DMS53 treated with DMSO at 0.1 percent for 48 hours (cell line): Measurements from ENCODE around the gene FAM162A.

ENCODE experiments used
- DNase-seq: peaks from one replicate; lab custom pipeline; 2025; ENCODE audit not compliant: unreplicated experiment; lab: John Stamatoyannopoulos, UW

The FAM162A gene, protein sequence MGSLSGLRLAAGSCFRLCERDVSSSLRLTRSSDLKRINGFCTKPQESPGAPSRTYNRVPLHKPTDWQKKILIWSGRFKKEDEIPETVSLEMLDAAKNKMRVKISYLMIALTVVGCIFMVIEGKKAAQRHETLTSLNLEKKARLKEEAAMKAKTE

DNA sequence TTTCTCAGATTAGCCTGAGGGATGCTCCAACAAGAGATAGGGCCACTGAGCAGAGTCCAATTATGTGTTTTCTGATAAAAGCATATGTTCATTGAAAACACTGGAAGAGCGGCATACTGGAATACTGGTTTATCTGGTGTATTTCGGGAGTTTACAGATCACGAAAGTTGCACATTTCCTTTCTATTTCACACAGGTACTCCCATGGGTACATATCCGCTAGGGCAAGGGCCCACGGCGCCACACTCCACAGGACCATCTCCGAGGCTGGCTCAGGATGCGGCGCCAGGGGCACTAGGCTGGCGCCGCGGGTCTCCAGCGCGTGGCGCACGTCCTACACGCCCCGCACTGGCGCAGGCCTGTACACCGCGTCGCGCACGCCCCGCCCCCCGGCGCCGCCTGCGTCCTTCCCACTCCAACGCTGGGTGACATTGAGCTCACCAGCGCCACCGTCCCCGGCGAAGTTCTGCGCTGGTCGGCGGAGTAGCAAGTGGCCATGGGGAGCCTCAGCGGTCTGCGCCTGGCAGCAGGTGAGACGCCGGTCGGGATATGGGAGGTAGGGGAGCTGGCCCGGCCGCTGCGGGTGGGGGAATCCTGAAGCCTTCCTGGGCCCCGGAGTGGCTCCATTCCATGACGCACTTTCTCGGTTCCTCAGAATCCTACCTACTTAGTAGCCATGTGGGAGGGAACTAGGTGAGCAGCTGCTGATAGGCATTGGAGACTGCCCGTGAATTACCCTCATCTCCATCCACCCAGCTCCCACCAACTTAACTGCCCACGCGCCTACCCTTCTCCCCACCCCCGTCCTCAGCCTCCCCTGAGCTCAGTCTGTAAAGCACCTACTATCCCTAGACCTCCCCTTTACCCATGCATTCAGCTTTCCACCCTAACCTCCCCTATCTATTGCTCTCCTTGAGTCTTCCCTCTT is at the start of gene FAM162A:
Gene FAM162A (plus strand): TSS at position 412 of the 927 bp plus-strand sequence. CDS start 84 bp downstream, at position 496.
- peak; percentile 82 for DNase-seq

DNA sequence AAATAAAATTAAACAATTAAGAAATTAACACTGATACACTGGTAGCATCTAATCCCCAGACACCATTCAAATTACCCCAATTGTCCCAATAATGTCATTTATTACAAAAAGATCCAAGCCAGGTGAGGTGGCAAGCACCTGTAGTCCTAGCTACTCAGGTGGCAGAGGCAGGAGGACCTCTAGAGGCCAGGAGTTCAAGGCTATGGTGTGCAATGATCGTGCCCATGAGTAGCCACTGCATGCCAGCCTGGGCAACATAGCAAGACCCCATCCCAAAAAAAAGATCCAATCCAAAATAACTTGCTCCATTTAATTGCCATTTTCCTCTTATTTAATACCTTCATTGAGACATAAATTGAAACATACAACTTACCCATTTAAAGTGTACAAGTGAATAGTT is 41.2 kb upstream of the FAM162A start:
- no peak for DNase-seq

DNA sequence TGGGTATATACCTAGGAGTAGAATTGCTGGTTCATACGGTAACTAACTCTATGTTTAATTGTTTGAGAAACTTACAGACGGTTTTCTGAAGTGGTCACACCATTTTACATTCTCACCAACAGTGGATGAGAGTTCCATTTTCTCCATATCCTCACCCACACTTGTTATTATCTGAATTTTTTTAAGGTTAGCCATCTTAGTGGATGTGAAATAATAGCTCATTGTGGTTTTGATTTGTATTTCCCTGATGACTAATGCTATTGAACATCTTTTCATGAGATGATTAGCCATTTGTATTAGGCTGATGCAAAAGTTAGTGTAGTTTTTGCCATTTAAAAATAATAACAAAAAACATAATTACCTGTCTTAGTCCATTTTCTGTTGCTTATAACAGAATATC is 40.3 kb upstream of the FAM162A start:
- DNase-seq, result no peak

DNA sequence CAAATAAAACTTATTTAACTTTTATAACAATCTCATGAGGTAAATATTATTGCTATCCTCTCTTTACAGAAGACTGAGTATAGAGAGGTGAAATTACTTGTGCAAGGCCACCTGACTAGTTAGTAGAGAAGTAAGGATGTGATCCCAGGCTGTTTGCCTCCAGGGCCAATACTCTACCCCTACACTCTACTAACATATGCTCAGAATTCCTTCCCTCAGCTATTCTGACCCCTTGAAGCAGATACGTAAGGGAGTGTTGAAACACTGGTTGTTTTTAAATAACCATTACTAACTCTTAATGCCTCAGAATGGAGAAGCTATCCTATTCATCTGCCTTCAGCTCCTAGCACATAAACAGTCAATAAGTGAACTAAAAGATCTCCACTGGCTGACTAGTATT is 34.8 kb upstream of the FAM162A start:
- no peak for DNase-seq

DNA sequence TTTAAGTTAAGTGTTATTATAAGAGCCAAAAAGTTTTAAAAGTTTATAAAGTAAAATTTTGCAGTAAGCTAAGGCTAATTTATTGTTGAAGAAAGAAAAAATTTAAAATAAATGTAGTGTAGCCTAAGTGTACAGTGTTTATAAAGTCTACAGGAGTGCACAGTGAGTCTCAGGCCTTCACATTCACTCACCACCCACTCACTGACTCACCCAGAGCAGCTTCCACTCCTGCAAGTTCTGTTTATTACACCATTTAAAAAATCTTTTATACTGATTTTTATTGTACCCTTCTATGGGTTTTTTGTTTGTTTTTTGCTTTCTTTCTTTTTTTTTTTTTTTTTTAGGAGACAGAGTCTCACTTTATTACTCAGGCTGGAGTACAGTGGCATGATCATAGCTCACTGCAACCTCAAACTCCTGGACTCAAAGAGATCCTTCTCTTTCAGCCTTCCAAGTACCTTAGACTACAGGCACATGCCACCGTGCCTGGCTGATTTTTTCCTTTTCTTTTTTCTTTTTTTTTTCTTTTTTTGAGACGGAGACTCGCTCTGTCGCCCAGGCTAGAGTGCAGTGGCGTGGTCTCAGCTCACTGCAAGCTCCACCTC is 33.1 kb upstream of the FAM162A start:
- no peak for DNase-seq

DNA sequence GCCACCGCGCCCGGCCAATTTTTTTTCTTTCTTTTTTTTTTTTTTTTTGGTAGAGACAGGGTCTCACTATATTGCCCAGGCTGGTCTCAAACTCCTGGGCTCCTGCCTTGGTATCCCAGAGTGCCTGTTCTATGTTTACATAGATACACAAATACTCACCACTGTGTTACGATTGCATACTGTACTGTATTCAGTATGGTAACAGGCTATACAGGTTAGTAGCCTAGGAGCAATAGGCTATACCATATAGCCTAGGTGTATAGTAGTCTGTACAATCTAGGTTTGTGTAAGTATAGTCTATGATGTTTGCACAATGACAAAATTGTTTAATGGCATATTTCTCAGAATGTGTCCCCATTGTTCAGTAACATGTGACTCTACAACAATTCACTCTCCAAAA is 32.4 kb upstream of the FAM162A start:
- DNase-seq, result peak; percentile 8

DNA sequence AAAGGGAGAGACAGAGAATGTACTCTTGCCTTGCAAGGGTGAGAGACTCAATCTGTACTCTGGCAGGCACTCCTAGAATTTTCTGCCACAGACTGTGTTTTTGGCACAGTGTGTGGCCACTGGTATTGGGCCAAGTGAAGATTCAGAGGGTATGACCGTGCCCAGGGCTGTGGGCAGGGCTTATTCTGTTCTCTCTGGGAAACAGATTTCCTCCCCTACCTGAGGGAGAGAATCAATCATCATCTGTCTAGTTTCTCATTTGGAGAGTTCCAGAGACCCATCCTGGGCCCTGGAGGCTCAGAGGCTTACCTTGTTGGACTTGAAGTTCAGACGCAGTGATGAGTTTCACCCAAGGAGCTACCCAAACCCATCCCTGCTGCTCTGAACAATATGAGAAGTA is 30.8 kb upstream of the FAM162A start:
- DNase-seq, result no peak

DNA sequence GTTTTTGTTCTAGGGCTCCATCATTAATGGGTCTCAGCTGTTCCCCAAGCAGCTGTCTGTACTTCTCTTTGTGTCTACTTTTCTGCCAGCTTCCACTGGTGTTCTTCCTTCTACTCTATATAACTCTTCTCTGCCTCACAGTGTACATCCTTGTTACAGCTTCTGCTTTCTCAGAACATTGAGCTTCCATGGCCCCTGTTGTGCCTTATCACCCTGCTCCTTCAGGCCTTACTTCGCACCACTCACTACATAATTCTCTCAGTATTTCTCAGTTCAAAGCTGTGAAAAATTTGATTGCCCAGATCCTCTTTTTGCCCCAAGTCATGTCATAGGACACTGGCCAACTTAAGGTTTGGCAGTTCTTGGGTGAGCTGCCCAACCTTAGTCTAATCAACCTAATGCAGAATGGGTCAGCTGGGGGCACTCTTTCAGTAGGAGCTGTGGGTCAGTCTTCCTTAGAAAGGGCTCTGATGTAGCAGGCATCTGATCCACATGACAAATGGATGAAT is 30.0 kb upstream of the FAM162A start:
- no peak for DNase-seq

DNA sequence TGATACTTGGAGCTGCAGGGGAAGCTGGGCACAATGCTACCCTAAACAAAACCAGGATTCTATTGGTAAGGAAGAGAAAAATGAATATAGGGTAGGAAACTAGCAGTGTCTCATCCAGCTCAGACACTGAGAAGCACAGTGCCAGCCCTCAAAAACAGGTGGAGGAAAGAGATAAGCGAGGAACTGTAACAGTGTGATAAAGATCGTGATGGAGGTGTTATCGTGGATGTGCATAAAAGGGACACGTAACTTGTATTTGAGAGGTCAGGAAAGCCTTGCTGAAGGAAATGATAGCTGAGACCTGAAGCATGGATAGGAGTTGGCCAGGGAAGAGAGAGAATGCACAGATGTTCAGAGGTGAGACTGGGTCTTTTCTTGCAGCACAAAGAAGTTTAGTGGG is 28.4 kb upstream of the FAM162A start:
- no peak for DNase-seq

DNA sequence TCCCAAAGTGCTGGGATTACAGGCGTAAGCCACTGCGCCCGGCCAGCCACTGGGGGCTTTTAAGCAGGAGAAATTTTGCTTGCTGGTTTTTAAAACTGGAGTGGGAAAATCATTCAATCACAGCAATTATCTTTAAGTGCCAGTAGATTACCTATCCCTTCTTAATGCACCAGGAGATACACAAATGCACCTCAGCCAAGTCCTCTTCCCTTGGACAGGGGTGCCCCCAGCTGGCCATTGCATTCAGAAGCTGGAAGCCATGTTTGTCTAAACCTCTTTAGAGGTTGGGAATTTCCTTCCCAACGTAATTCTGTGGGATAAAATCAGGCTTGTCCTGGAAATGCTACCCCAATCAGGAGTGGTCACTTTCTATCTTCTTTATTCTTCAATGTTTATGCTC is 27.6 kb upstream of the FAM162A start:
- DNase-seq, result peak; percentile 34

DNA sequence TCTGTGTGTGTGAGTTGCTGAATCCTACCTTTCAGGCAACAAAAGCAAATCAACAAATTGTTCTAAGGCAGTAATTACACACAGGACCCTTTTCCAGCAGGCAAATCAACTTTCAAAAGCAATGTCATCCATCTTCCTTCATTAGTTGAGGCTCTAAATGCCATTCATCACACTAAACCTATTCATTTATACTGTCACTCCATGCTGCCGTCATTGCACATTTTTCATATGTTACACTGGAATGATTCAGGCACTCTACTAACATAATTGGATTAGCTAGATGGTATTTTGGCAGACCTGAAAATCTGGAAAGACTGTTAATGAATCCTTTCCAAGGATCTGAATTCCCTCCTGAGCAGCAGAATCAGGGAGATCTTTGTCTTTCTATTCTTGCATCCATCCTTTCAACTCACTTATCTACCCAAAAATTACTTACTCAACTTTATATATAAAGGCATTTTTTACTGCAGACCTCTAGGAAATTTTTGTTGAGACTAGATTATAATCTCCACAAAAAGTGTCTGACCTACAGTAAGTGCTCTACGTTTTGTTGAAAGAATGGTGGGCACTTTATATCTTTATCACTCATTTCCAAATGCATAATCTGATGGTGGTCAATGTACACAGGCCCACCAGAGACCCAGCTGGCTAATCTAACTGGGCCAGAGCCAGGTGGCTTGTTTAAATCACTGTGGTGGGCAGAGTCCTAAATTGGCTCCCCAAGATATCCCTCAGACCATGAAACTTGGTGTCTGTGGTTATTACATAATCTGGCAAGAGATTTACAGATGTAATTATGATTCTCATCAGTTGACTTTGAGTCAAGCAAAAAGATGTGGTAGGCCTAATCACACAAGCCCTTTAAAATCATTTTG is 25.9 kb upstream of the FAM162A start:
- DNase-seq, result no peak

DNA sequence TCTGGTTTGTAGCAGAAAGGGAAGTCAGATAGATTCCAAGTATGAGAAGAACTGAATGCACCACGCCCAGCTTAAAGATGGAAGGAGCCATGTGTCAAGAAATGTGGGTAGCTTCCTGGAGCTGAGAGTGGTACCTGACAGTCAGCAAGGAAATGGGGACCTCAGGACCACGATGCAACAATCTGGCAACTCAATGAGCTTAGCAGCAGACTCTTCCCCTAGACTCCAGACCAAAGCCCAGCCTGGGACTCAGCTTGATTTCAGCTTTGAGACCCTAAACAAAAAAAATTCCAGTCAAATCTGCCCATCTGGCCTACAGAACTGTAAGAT is 25.3 kb upstream of the FAM162A start:
- no peak for DNase-seq

DNA sequence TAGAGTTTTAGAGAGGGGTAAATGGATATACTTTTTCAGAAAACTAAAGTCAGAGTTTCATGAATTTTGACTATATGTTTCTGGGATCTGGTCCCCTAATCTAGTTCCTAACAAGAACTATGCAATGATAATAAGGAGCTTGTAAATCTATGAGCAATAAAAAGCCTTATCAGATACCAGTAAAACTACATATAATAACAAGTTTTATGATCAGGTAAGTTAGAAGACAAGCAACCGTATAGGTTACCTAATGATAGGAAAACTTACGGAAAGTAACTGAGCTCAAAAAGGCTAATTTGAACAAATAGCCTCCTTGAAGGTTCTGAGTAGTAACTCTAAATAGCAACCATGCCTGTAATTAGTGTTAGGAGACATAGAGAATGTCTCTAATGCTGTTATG is 22.0 kb upstream of the FAM162A start:
- DNase-seq, result no peak

DNA sequence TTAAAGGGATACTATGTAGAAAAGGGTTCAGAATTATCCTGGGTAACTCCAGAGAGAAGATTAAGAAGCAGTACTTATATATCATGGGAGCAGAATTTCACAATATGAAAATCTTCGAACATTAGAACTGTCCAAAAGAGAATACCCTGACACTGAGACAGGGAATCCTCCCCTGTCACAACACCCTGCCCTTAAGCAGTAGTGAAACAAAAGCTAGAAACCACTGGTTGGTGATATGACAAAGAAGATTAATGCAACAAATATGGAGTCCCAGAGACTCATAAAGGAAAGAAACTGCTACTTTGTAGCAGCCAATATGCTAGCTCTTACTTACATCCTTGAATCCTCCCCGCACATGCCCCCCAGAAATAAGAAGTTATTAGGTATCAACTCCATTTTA is 19.5 kb upstream of the FAM162A start:
- DNase-seq, result no peak

DNA sequence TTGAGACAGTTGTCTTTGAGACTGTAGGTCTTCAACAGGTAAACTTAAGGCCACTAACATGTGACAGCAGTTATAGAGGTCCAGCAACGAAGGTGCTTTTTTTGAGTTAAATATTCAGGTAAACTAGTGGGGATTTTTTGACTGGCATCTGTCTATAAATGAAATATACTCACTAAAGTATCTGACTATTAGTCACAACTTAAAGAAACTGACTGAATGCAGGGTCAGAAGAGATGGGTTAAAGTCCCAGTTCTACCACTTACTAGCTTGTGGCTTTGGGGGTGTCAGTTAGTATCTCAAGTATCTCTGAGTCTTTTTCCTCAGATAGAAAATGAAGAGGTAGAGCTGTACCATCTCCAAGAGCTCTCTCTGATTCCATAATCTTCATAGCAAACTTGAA is 18.9 kb upstream of the FAM162A start:
- no peak for DNase-seq

DNA sequence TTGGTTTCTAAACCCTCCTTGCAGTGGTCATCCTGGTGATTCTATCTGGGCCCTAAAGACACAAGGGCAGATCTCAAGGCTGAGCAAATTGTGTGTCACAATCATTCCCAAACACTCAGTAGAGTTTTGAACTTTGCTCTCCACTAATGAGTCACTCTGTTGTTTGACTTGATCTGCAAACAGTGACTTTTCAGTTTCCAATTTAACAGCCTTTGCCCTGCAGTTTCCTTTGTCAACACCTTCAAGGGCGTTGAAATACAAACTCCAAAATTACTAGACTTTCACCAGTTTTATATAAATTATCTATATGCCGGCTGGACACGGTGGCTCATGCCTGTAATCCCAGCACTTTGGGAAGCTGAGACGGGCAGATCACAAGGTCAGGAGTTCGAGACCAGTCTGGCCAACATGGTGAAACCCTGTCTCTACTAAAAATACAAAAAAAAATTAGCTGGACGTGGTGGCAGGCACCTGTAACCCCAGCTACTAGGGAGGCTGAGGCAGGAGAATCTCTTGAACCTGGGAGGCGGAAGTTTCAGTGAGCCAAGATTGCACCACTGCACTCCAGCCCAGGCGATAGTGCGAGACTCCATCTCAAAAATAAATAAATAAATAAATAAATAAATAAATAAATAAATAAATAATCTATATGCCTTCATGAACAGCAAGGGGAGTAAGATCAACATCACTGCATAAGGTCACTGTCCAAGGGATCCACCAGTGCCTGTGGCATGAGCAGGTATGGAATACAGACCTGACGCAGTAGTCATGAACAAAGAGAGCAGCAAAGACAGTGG is 18.2 kb upstream of the FAM162A start:
- peak; percentile 76 for DNase-seq

DNA sequence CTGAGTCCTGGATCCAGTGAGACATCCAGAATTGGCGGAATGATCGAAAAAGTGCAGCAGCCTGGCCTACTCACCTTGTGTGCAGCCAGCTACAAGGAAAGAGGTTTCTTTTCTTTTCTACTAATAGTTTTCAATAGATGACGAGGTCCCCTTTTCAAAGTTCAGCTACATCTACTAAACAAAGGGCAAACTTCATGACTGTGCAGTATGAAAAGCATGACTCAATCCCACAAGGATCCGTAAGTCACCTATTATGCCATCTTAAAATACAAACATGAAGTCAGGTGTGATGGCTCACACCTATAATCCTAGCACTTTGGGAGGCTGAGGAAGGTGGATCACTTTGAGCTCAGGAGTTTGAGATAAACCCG is 17.6 kb upstream of the FAM162A start:
- no peak for DNase-seq

DNA sequence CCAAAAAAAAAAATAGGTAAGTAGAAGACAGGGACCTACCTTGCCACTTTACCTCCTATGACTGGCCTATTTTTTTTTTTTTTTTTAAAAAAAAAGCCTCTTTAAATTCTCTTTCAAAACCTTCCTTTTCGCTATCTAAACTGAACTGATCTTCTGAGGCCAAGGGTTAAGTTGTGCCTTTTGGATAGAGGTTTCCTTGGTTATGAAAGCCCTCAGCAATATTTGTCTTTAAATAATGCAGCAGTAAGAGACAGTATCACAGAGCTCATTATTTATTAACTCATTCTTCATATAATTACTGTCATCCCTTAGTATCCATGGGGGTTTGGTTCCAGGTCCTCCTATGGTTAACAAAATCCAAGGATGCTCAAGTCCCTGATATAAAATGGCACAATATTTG is 9.9 kb upstream of the FAM162A start:
- no peak for DNase-seq

DNA sequence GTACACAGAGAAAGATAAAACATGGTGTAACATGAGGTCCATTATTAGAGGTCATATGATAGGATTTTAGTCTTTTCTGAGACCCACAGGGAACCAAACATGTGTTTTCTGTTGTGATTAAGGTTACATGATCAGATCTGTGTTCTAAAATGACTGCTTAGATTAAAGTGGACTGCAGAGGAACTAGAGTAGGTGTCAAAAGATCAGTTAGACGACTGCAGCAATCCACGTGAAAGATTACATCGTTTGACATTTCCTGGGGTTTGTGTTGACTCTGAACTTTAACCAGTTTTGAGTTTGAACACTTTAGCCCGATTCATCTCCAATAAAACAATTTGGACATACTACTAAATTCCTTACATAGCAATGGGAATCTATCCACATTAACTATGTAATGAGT is 6.0 kb upstream of the FAM162A start:
- DNase-seq, result no peak

DNA sequence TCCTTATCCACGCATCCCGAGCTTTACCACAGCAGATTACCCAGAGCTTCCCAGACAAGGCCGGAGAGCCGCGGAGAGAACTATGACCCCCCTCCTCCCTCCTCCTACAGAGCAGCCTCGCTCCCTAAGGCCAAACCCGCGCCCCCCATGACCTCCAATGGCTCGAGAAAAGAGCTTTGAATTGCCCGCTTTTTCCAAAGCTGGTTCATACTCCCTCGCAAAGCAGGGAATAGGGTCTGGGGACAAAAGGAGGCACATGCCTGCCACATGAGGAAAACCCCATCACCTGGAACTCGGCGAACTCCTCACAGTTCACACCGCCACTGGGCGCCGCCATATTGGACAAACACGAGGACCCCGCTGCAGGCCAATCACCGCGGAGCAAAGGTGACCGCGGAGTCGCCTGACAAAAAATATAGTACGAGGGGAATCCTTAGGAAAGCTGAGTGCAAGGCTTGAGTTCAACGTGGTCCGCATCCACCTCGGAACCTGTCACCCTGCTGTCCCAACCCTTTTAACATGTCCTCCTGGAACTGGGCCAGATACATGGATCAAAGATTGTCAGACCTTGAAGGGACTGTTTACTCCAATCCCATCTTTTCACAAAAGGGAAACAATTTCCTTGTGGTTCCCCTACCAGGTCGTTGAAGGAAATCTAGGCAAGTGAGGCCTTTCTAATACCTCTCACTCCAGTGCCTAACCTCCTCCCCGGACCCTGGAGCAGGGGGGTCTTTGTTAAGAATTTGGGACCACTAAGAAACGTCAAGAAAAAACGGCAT is 905 bp upstream of the FAM162A start, which contains the start of gene MIX23:
Gene MIX23 (minus strand): TSS at position 344 of the 779 bp plus-strand sequence. CDS start 7 bp downstream, at position 337.
- peak; percentile 60 for DNase-seq
